Measurements from ENCODE around the gene BBS10.

GRCh38 chr12:76391461-76391860 is 43.2 kb upstream of the BBS10 start:
- TF ChIP-seq, protein P1, sequence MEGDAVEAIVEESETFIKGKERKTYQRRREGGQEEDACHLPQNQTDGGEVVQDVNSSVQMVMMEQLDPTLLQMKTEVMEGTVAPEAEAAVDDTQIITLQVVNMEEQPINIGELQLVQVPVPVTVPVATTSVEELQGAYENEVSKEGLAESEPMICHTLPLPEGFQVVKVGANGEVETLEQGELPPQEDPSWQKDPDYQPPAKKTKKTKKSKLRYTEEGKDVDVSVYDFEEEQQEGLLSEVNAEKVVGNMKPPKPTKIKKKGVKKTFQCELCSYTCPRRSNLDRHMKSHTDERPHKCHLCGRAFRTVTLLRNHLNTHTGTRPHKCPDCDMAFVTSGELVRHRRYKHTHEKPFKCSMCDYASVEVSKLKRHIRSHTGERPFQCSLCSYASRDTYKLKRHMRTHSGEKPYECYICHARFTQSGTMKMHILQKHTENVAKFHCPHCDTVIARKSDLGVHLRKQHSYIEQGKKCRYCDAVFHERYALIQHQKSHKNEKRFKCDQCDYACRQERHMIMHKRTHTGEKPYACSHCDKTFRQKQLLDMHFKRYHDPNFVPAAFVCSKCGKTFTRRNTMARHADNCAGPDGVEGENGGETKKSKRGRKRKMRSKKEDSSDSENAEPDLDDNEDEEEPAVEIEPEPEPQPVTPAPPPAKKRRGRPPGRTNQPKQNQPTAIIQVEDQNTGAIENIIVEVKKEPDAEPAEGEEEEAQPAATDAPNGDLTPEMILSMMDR (IDR thresholded peaks at IDR 0.05), result no peak
- TF ChIP-seq USF1 (CRISPR knock-in tag; IDR thresholded peaks at IDR 0.05) (no peak), ZBTB21 (CRISPR knock-in tag; IDR thresholded peaks at IDR 0.05; ENCODE audit: borderline replicate concordance) (no peak), ZNF121 (CRISPR knock-in tag; IDR thresholded peaks at IDR 0.05) (no peak), KAT7 (CRISPR knock-in tag; IDR thresholded peaks at IDR 0.05; ENCODE audit: borderline replicate concordance) (no peak), ATF6 (CRISPR knock-in tag; IDR thresholded peaks at IDR 0.05) (no peak), NR2C2 (CRISPR knock-in tag; IDR thresholded peaks at IDR 0.05) (no peak)
- TF ChIP-seq, protein P2, sequence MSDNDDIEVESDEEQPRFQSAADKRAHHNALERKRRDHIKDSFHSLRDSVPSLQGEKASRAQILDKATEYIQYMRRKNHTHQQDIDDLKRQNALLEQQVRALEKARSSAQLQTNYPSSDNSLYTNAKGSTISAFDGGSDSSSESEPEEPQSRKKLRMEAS (CRISPR knock-in tag; IDR thresholded peaks at IDR 0.05), result no peak
